GM23338 (cell line): ENCODE data around the gene FOXO3. TPM values are rescaled to one million over a fixed set of nuclear protein-coding genes. Genes with fewer than 3 reads are reported as not detected.
A peak's percentile ranks its signal among the peaks of the same experiment; 100 is the strongest.

Experiments
- ATAC-seq: fragments of 200-7000 bp; cut with Tn5 transposase; 3 replicates; pipeline ENCODE4 v1.9.1; 2020
- DNase-seq: peaks from one replicate; pipeline ENCODE4 v3.0.0-alpha.2; 2015; ENCODE audit warnings: low spot score
- H2AFZ ChIP-seq: fragments of 200-600 bp; sonication (generic); 2 replicates; pipeline ENCODE4 v1.8.0; 2016; ENCODE audit warnings: antibody characterized with exemption, mild to moderate bottlenecking, moderate library complexity
- H3F3A ChIP-seq: fragments of 200-600 bp; sonication (generic); replicated peaks from 2 replicates; pipeline ENCODE4 v1.8.0; 2017; ENCODE audit warnings: antibody characterized with exemption, mixed run types, low read depth
- H3K27ac ChIP-seq: fragments of 200-600 bp; sonication (generic); 2 replicates; pipeline ENCODE4 v1.6.1; 2016; ENCODE audit warnings: low read depth
- H3K27me3 ChIP-seq: fragments of 200-600 bp; sonication (generic); 2 replicates; pipeline ENCODE4 v1.8.0; 2016; ENCODE audit warnings: mild to moderate bottlenecking, mixed run types, moderate library complexity; ENCODE audit not compliant: insufficient read depth
- H3K36me3 ChIP-seq: fragments of 200-600 bp; sonication (generic); 2 replicates; pipeline ENCODE4 v1.8.0; 2016; ENCODE audit warnings: mild to moderate bottlenecking; ENCODE audit not compliant: insufficient read depth
- H3K4me1 ChIP-seq: fragments of 200-600 bp; sonication (generic); 2 replicates; pipeline ENCODE4 v1.8.0; 2016; ENCODE audit warnings: mild to moderate bottlenecking, moderate library complexity; ENCODE audit not compliant: insufficient read depth
- H3K4me2 ChIP-seq: fragments of 200-600 bp; sonication (generic); 2 replicates; pipeline ENCODE4 v1.7.1; 2017; ENCODE audit warnings: mixed run types
- H3K4me3 ChIP-seq: fragments of 200-600 bp; sonication (generic); 2 replicates; pipeline ENCODE4 v1.6.1; 2016; ENCODE audit warnings: mixed run types
- H3K79me2 ChIP-seq: fragments of 200-600 bp; sonication (generic); replicated peaks from 2 replicates; pipeline ENCODE4 v1.8.0; 2017; ENCODE audit warnings: mild to moderate bottlenecking; ENCODE audit not compliant: insufficient read depth
- H3K9me2 ChIP-seq: fragments of 200-600 bp; sonication (generic); 2 replicates; pipeline ENCODE4 v1.8.0; 2017; ENCODE audit not compliant: insufficient read depth
- H4K20me1 ChIP-seq: fragments of 200-600 bp; sonication (generic); replicated peaks from 2 replicates; pipeline ENCODE4 v1.8.0; 2017; ENCODE audit warnings: mild to moderate bottlenecking; ENCODE audit not compliant: insufficient read depth
- H3K27ac Mint-ChIP-seq: 2 replicates; pipeline ENCODE4 v1.8.0; 2020; ENCODE audit warnings: inconsistent platforms, mild to moderate bottlenecking, moderate library complexity, mixed read lengths
- H3K27me3 Mint-ChIP-seq: 3 replicates; pipeline ENCODE4 v1.8.0; 2022; ENCODE audit warnings: low read depth, mild to moderate bottlenecking, moderate library complexity, mixed read lengths, inconsistent platforms; ENCODE audit not compliant: insufficient read depth, poor library complexity
- H3K36me3 Mint-ChIP-seq: 3 replicates; pipeline ENCODE4 v1.8.0; 2021; ENCODE audit warnings: low read depth, mild to moderate bottlenecking, inconsistent platforms, moderate library complexity, mixed read lengths
- H3K4me1 Mint-ChIP-seq: 3 replicates; pipeline ENCODE4 v1.8.0; 2020; ENCODE audit warnings: mild to moderate bottlenecking, inconsistent platforms, mixed read lengths
- H3K4me3 Mint-ChIP-seq: 3 replicates; pipeline ENCODE4 v1.8.0; 2021; ENCODE audit warnings: moderate library complexity, mild to moderate bottlenecking, inconsistent platforms, mixed read lengths
- H3K9me3 Mint-ChIP-seq: 3 replicates; pipeline ENCODE4 v1.8.0; 2020; ENCODE audit warnings: moderate library complexity, mild to moderate bottlenecking, inconsistent platforms, mixed read lengths
- CREB1 ChIP-seq: fragments of 250-450 bp; sonication (Bioruptor Pico); IDR thresholded peaks from 2 replicates; pipeline ENCODE4 v1.5.0; 2020; ENCODE audit warnings: low read depth, mild to moderate bottlenecking, moderate library complexity
- EZH2 ChIP-seq: fragments of 200-600 bp; sonication (generic); IDR thresholded peaks from one replicate; pipeline ENCODE4 v1.8.0; 2017; ENCODE audit warnings: antibody characterized with exemption, mild to moderate bottlenecking, low read depth; ENCODE audit not compliant: unreplicated experiment
- JUNB ChIP-seq: IDR thresholded peaks from one replicate; pipeline ENCODE4 v1.6.1; 2016; ENCODE audit warnings: antibody characterized with exemption; ENCODE audit not compliant: unreplicated experiment
- NANOG ChIP-seq: IDR thresholded peaks from 2 replicates; pipeline ENCODE4 v1.6.1; 2016; ENCODE audit warnings: antibody characterized with exemption, borderline replicate concordance
- STAT1 ChIP-seq: IDR thresholded peaks from one replicate; pipeline ENCODE4 v1.6.1; 2016; ENCODE audit warnings: antibody characterized with exemption; ENCODE audit not compliant: unreplicated experiment
- ZNF331 ChIP-seq: fragments of 250-450 bp; sonication (Bioruptor Pico); IDR thresholded peaks from 2 replicates; pipeline ENCODE4 v1.5.0; 2020; ENCODE audit warnings: low read depth, mild to moderate bottlenecking, moderate library complexity
- polyA plus RNA-seq: library from polyadenylated mRNA; unstranded; fragments of >200 nt; fragmentation: Nextera tagmentation; extraction: Ambion mirVana; gene quantifications from 2 replicates; pipeline ENCODE4 v1.2.1, GENCODE V29; 2016
- total RNA-seq: library from RNA; depleted of rRNA; stranded (reverse); fragments of >200 nt; shearing (Covaris generic); gene quantifications from 2 replicates; pipeline ENCODE4 v1.2.3, GENCODE V29; 2014
- TF ChIP-seq, protein P1 (sequence below): IDR thresholded peaks from one replicate; pipeline ENCODE4 v1.6.1; 2018; ENCODE audit warnings: antibody characterized with exemption; ENCODE audit not compliant: unreplicated experiment
- TF ChIP-seq, protein P2 (sequence below), 2 experiments: fragments of 200-600 bp in 1 of 2; sonication (generic) in 1 of 2; conservative IDR thresholded peaks; 2 replicates each; pipeline versions ENCODE4 v1.5.1 to v1.6.1; 2016 to 2017; ENCODE audit warnings: antibody characterized with exemption in 2 of 2, low read depth in 2 of 2, mild to moderate bottlenecking in 2 of 2, moderate library complexity in 1 of 2

FOXO3 gene
- total and polyA plus RNA-seq, 2 experiments from 2014 or later, result 9.8 to 20.2 TPM

DNA sequence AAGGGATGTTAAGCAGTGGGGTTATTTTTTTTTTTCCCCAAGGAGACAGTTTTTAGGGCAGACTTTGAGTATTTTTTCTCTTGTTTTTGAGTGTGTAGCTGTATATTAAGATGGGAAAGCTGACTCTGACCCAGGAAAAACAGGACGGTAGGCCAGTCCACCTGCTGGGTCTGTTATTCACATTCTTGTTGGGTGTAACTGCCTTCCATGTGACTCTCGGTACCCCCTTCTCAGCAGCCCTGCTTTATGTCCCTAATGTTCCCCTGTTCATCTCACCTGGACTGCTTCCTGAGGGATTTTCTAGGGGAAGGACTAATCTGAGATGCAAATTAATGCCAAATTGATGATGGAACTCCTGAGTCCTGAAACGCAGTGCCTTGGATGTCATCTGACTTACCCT, 21.9 kb downstream of the FOXO3 start:
- no peak for TF ChIP-seq JUNB
- no peak for TF ChIP-seq CREB1 (CRISPR knock-in tag)
- TF ChIP-seq NANOG, result no peak
- TF ChIP-seq, protein P1, sequence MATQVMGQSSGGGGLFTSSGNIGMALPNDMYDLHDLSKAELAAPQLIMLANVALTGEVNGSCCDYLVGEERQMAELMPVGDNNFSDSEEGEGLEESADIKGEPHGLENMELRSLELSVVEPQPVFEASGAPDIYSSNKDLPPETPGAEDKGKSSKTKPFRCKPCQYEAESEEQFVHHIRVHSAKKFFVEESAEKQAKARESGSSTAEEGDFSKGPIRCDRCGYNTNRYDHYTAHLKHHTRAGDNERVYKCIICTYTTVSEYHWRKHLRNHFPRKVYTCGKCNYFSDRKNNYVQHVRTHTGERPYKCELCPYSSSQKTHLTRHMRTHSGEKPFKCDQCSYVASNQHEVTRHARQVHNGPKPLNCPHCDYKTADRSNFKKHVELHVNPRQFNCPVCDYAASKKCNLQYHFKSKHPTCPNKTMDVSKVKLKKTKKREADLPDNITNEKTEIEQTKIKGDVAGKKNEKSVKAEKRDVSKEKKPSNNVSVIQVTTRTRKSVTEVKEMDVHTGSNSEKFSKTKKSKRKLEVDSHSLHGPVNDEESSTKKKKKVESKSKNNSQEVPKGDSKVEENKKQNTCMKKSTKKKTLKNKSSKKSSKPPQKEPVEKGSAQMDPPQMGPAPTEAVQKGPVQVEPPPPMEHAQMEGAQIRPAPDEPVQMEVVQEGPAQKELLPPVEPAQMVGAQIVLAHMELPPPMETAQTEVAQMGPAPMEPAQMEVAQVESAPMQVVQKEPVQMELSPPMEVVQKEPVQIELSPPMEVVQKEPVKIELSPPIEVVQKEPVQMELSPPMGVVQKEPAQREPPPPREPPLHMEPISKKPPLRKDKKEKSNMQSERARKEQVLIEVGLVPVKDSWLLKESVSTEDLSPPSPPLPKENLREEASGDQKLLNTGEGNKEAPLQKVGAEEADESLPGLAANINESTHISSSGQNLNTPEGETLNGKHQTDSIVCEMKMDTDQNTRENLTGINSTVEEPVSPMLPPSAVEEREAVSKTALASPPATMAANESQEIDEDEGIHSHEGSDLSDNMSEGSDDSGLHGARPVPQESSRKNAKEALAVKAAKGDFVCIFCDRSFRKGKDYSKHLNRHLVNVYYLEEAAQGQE, result no peak
- TF ChIP-seq EZH2, result no peak
- TF ChIP-seq, protein P2, sequence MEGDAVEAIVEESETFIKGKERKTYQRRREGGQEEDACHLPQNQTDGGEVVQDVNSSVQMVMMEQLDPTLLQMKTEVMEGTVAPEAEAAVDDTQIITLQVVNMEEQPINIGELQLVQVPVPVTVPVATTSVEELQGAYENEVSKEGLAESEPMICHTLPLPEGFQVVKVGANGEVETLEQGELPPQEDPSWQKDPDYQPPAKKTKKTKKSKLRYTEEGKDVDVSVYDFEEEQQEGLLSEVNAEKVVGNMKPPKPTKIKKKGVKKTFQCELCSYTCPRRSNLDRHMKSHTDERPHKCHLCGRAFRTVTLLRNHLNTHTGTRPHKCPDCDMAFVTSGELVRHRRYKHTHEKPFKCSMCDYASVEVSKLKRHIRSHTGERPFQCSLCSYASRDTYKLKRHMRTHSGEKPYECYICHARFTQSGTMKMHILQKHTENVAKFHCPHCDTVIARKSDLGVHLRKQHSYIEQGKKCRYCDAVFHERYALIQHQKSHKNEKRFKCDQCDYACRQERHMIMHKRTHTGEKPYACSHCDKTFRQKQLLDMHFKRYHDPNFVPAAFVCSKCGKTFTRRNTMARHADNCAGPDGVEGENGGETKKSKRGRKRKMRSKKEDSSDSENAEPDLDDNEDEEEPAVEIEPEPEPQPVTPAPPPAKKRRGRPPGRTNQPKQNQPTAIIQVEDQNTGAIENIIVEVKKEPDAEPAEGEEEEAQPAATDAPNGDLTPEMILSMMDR (conservative IDR thresholded peaks at IDR 0.05; ENCODE audit: low read depth in 2 of 2), result no peak
- no peak for TF ChIP-seq ZNF331 (CRISPR knock-in tag)
- no peak for TF ChIP-seq STAT1
- Histone ChIP-seq H3K36me3 (no peaks in the 10 kb centered on the region), H3K4me3 (no peak overlapping the region), H3K4me2 (peak overlapping the region; percentile 11), H4K20me1 (no peaks in the 10 kb centered on the region; the same call in 1 of the 2 replicates), H3F3A (no peaks in the 10 kb centered on the region), H3K79me2 (peaks cover 92% of the 10 kb centered on the region), H3K4me1 (peaks cover 24% of the 10 kb centered on the region), H3K9me2 (no peaks in the 10 kb centered on the region), H3K27me3 (no peaks in the 10 kb centered on the region), H3K27ac (0 out of 2 replicates have a peak overlapping the region, but pooled peaks have one; percentile 4), H2AFZ (no peak overlapping the region)
- peaks cover 7% of the 10 kb centered on the region for H3K27me3 Mint-ChIP-seq
- no peak for DNase-seq
- 0 out of 3 replicates have a peak, but pooled peaks cover 4% of the 10 kb centered on the region for H3K36me3 Mint-ChIP-seq
- no peaks in the 10 kb centered on the region for H3K9me3 Mint-ChIP-seq
- peaks cover 49% of the 10 kb centered on the region for H3K4me1 Mint-ChIP-seq
- no peak overlapping the region for H3K4me3 Mint-ChIP-seq
- H3K27ac Mint-ChIP-seq, result peak overlapping the region; percentile 17
- peak; percentile 68 for ATAC-seq

DNA sequence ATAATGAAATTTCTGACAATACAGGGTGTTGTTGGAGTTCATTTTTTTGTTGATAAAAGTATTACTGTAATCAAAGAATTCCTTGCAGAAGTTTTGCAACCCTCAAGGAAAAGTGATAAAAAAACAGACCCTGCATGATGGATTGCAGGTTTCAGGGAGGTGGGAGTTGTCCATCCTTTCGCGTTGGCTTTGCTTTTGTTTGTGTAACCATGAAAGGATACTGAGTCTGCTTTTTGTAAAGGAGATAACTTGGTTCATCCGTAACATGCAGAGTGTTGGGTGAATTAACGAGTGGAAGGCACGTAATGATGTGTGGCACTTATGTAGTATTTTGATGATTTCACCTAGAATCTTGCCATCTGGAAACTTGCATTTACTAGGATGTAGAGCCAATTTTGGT, 23.6 kb downstream of the FOXO3 start:
- H3K9me3 Mint-ChIP-seq, result no peaks in the 10 kb centered on the region
- Histone ChIP-seq H2AFZ (no peak overlapping the region), H3K4me3 (no peak overlapping the region), H3F3A (no peaks in the 10 kb centered on the region), H3K9me2 (no peaks in the 10 kb centered on the region), H3K79me2 (peaks cover 83% of the 10 kb centered on the region), H3K36me3 (no peaks in the 10 kb centered on the region), H3K27me3 (no peaks in the 10 kb centered on the region), H4K20me1 (no peaks in the 10 kb centered on the region; the same call in 1 of the 2 replicates), H3K27ac (no peak overlapping the region), H3K4me1 (peaks cover 41% of the 10 kb centered on the region), H3K4me2 (no peak overlapping the region)
- peaks cover 62% of the 10 kb centered on the region for H3K4me1 Mint-ChIP-seq
- H3K27ac Mint-ChIP-seq, result no peak overlapping the region
- ATAC-seq (no peak), DNase-seq (no peak)
- peaks cover 5% of the 10 kb centered on the region for H3K27me3 Mint-ChIP-seq
- no peaks in the 10 kb centered on the region for H3K36me3 Mint-ChIP-seq
- no peak overlapping the region for H3K4me3 Mint-ChIP-seq
- TF ChIP-seq JUNB, result no peak
- no peak for TF ChIP-seq ZNF331 (CRISPR knock-in tag)
- no peak for TF ChIP-seq STAT1
- no peak for TF ChIP-seq NANOG
- TF ChIP-seq, protein P2 (conservative IDR thresholded peaks at IDR 0.05; ENCODE audit: low read depth in 2 of 2), result no peak
- TF ChIP-seq CREB1 (CRISPR knock-in tag), result no peak
- TF ChIP-seq, protein P1, result no peak
